Activated CD4-positive, alpha-beta T cell treated with anti-CD3 and anti-CD28 coated beads, Interleukin-2, amount 10 ng/mL, durations not matched to agents 24 days and 14 days (primary cell): ENCODE measurements around the gene ZNF664. TPM values are rescaled to one million over a fixed set of nuclear protein-coding genes. Genes with fewer than 3 reads are reported as not detected.

ENCODE experiments used
- DNase-seq: peaks from one replicate; pipeline ENCODE4 v3.0.0; 2022
- H3K27ac Mint-ChIP-seq: one replicate; pipeline ENCODE4 v1.8.0; 2022; ENCODE audit warnings: mild to moderate bottlenecking, mixed read lengths
- H3K27me3 Mint-ChIP-seq: one replicate; pipeline ENCODE4 v1.8.0; 2022; ENCODE audit warnings: mixed read lengths
- H3K36me3 Mint-ChIP-seq: one replicate; pipeline ENCODE4 v1.8.0; 2022; ENCODE audit warnings: low read depth, mild to moderate bottlenecking, mixed read lengths
- H3K4me1 Mint-ChIP-seq: one replicate; pipeline ENCODE4 v1.8.0; 2021; ENCODE audit warnings: mixed read lengths
- H3K4me3 Mint-ChIP-seq: one replicate; pipeline ENCODE4 v1.8.0; 2022; ENCODE audit warnings: mild to moderate bottlenecking, moderate library complexity, mixed read lengths
- H3K9me3 Mint-ChIP-seq: one replicate; pipeline ENCODE4 v1.8.0; 2021; ENCODE audit warnings: mixed read lengths
- intact Hi-C: fragments of 100-400 bp; cut with micrococcal nuclease; formaldehyde crosslinking; loops from one replicate; pipeline ENCODE4 v1.15.1; 2023
- total RNA-seq: library from RNA; stranded (reverse); gene quantifications from 2 replicates; pipeline ENCODE4 v1.2.3, GENCODE V29; 2022

The ZNF664 gene
- total RNA-seq, 1 donor from 2014 or later = 69.3 TPM

DNA sequence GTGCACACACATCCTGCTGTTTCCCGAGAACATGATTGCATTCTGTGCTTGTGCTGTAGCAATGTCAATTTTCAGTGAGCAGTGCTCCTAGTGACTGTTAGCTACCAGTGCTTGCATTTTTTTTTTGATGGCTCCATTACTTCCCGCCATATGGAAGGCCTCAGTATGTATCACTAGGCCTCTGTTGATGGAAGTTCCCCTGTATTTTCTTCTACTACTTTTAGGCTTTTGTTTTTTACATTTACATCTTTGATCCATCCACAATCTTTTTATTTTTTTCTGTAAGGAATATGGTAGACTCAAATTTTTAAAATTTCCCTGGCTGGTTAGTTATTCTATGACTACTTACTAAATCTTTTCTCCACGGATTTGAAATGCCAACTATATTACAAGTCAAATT is 49.1 kb downstream of the ZNF664 start:
- no peak overlapping the region for H3K4me3 Mint-ChIP-seq

DNA sequence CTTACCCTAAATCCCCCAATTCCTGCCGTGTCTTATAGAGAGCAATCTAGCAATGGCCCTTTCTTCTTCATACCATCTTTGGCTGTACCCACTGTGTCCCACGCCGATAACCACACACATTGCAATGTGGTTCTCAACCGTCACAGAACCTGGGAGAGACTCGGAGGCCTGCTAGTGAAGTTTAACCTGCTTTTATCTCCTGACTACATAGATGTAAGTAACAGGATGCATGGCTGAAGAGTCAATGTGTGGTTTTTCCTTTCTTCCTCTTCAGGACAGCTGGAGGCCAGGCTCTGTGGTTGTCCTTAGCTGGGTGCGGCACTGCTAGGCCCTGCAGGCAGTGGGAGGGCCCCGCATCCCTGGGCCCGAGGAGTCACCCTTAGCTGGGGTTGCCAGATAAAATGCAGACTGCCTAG is 51.3 kb downstream of the ZNF664 start:
- no peak overlapping the region for H3K27ac Mint-ChIP-seq

More for the DNA sequence above, 49.1 kb downstream of the ZNF664 start:
- intact Hi-C loops = no loop called here
- Mint-ChIP-seq H3K36me3 (no peaks in the 10 kb centered on the region), H3K27ac (no peak overlapping the region), H3K27me3 (no peaks in the 10 kb centered on the region), H3K4me1 (no peaks in the 10 kb centered on the region), H3K9me3 (no peaks in the 10 kb centered on the region)
- DNase-seq = no peak

DNA sequence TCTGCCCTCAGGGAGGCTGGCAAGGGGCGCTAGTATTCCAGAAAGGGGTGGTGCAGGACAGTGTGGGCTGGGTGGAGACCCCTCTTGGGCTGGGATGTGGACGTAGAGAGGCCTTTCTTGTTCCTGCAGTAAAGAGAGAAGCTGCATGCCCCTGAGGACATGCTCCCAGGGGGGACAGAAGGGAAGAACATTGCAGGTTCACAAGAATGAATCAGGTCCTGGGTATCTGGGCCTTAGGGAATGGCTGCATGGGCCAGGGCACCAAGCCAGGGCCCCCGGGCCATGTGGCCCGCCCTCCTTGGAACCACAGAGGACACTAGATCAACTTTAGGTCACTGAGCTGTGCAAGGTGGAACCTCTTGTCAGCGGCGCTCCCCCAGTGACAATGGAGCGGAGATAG is 51.8 kb downstream of the ZNF664 start:
- Mint-ChIP-seq H3K4me1 (no peaks in the 10 kb centered on the region), H3K4me3 (no peak overlapping the region), H3K27me3 (no peaks in the 10 kb centered on the region), H3K36me3 (no peaks in the 10 kb centered on the region), H3K9me3 (no peaks in the 10 kb centered on the region), H3K27ac (no peak overlapping the region)
- intact Hi-C loops = no loop called here
- no peak for DNase-seq

More for the DNA sequence above, 51.3 kb downstream of the ZNF664 start:
- no peak for DNase-seq
- Mint-ChIP-seq H3K27me3 (no peaks in the 10 kb centered on the region), H3K4me3 (no peak overlapping the region), H3K4me1 (no peaks in the 10 kb centered on the region), H3K9me3 (no peaks in the 10 kb centered on the region), H3K36me3 (no peaks in the 10 kb centered on the region)
- intact Hi-C loops = no loop called here

DNA sequence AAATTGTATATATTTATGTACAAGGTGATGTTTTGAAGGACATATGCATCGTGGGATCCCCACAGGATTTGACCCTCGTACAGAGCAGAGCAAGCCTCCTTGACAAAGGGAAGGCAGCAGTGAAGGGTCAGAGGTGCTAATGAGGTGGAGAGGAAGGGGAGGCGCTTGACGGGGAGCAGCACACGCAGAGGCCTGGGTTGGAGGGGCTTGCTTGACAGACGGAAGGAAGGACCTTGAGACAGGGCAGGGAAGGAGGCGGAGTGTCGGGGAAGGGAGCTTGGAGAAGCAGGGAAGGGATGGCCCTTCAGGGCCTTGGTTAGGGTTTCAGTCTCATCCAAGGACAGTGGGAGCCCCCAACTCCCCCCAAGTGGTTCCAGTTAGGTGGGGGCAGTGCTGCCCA is 52.6 kb downstream of the ZNF664 start:
- no peaks in the 10 kb centered on the region for H3K27me3 Mint-ChIP-seq
- H3K27ac Mint-ChIP-seq = no peak overlapping the region
- H3K9me3 Mint-ChIP-seq = no peaks in the 10 kb centered on the region
- no peak for DNase-seq
- intact Hi-C loops = no loop called here
- H3K4me1 Mint-ChIP-seq = no peaks in the 10 kb centered on the region
- H3K36me3 Mint-ChIP-seq = no peaks in the 10 kb centered on the region
- no peak overlapping the region for H3K4me3 Mint-ChIP-seq

- DNase-seq = no peak
- no peaks in the 10 kb centered on the region for H3K36me3 Mint-ChIP-seq
- H3K27ac Mint-ChIP-seq = no peak overlapping the region
- intact Hi-C loops = no loop called here
- H3K4me1 Mint-ChIP-seq = no peaks in the 10 kb centered on the region
- H3K27me3 Mint-ChIP-seq = no peaks in the 10 kb centered on the region
- no peak overlapping the region for H3K4me3 Mint-ChIP-seq
- H3K9me3 Mint-ChIP-seq = no peaks in the 10 kb centered on the region
Measured at GRCh38 chr12:124026755-124027745, 54.0 kb downstream of the ZNF664 start.

GRCh38 chr12:124027753-124028554 is 54.9 kb downstream of the ZNF664 start:
- Mint-ChIP-seq H3K9me3 (no peaks in the 10 kb centered on the region), H3K27me3 (no peaks in the 10 kb centered on the region), H3K36me3 (no peaks in the 10 kb centered on the region), H3K27ac (no peak overlapping the region), H3K4me1 (no peaks in the 10 kb centered on the region), H3K4me3 (no peak overlapping the region)
- intact Hi-C loops = no loop called here
- DNase-seq = no peak

DNA sequence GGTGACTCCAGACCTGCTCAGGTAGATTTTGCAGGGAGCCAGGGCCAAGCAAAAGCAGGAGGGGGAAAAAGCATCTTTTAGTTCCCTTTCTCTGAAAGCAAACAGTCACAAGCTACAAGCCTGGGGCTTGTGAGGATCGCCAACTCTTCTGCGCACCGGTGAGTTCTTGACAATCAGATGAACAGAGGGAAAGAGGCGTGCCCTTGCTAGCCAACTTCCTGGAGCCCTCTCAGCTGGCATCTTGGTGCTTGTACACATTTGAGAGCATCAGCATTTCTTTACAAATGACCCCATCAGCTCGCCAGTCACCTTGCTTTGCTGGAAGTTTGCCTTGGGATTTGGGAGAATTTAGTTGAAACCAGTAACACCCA is 55.5 kb downstream of the ZNF664 start:
- H3K9me3 Mint-ChIP-seq = no peaks in the 10 kb centered on the region
- no peaks in the 10 kb centered on the region for H3K36me3 Mint-ChIP-seq
- no peak overlapping the region for H3K4me3 Mint-ChIP-seq
- no peaks in the 10 kb centered on the region for H3K4me1 Mint-ChIP-seq
- H3K27me3 Mint-ChIP-seq = peaks cover 3% of the 10 kb centered on the region
- no peak overlapping the region for H3K27ac Mint-ChIP-seq
- no peak for DNase-seq
- intact Hi-C loops = no loop called here

GRCh38 chr12:124030008-124030407 is 57.0 kb downstream of the ZNF664 start:
- intact Hi-C loops = loop anchor here (2.0 kb wide), 1 partner anchor 125 kb away; no protein-coding TSS in a partner anchor
- DNase-seq = no peak
- Mint-ChIP-seq H3K27ac (no peak overlapping the region), H3K9me3 (no peaks in the 10 kb centered on the region), H3K36me3 (no peaks in the 10 kb centered on the region), H3K4me3 (no peak overlapping the region), H3K27me3 (peaks cover 3% of the 10 kb centered on the region), H3K4me1 (no peaks in the 10 kb centered on the region)

DNA sequence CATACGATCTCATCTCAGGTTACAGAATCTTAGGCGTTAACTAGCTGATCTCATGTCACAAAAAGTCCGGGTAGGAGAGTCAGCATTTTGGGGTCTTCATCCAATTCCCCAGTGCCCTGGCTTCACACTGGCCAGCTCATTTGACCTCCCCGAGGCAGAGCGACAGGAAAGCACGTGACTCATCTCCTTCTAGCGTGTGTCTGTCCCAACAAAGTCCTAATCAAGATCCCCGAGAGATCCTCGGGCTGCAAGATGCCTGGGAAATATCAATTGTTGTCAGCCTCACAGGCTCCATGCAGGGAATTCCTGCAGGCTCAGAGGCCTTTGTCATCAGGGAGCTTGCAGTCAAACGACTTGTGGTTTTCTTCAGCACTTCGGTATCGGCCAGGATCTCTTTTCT is 57.5 kb downstream of the ZNF664 start:
- peaks cover 6% of the 10 kb centered on the region for H3K27me3 Mint-ChIP-seq
- no peak overlapping the region for H3K27ac Mint-ChIP-seq
- no peak for DNase-seq
- no peaks in the 10 kb centered on the region for H3K4me1 Mint-ChIP-seq
- H3K36me3 Mint-ChIP-seq = no peaks in the 10 kb centered on the region
- H3K4me3 Mint-ChIP-seq = no peak overlapping the region
- intact Hi-C loops = loop anchor here (2.0 kb wide), 1 partner anchor 126 kb away; no protein-coding TSS in a partner anchor
- H3K9me3 Mint-ChIP-seq = no peaks in the 10 kb centered on the region

DNA sequence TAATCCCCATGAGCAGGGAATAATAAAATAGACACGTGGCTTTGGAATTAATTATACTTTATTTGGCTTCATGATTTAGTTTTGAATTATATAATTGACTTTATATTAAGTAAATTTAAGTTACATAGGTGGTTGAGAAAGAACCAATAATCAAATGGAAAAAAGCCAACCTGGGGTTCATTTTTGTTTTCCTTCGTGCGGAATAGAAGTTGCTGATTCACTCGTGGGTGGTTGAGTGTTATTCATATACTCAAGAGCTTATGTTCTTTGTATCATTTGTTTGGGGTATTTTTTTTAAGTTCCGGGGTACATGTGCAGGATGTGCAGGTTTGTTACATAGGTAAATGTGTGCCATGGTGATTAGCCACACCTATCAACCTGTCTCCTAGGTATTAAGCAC is 58.0 kb downstream of the ZNF664 start:
- no peak overlapping the region for H3K4me3 Mint-ChIP-seq
- intact Hi-C loops = loop anchor here (2.0 kb wide), 1 partner anchor 126 kb away; no protein-coding TSS in a partner anchor
- H3K9me3 Mint-ChIP-seq = no peaks in the 10 kb centered on the region
- H3K4me1 Mint-ChIP-seq = no peaks in the 10 kb centered on the region
- no peak for DNase-seq
- H3K36me3 Mint-ChIP-seq = no peaks in the 10 kb centered on the region
- H3K27me3 Mint-ChIP-seq = peaks cover 7% of the 10 kb centered on the region
- no peak overlapping the region for H3K27ac Mint-ChIP-seq

DNA sequence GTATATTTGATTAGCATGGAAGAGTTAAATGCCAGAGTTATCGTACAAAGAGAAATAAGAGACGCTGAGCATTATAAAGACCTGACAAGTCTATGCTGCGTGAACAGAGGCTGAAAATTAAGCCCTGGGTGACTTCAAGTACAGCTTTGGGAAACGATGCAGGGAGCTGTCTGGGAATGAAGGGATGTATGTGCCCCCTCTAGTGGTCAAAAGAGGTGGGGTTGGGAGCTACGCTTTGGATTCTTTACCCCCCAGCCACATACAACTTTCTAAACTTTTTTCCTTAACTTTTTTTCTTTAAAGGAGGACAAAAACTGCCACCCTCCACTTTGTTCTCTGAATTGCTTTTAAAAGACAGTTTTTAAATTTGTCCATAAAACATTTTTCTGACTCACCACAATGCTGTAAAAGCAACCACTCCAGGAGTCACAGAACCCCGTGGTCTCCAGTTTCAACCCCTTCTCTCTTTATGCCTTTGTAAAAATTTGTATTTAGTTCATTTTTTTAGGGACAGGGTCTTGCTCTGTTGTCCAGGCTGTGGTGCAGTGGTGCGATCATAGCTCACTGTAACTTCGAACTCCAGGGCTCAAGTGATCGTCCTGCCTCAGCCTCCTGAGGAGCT is 59.4 kb downstream of the ZNF664 start:
- Mint-ChIP-seq H3K4me3 (no peak overlapping the region), H3K36me3 (no peaks in the 10 kb centered on the region), H3K9me3 (no peaks in the 10 kb centered on the region), H3K27ac (no peak overlapping the region), H3K4me1 (no peaks in the 10 kb centered on the region), H3K27me3 (peaks cover 18% of the 10 kb centered on the region)
- intact Hi-C loops = no loop called here
- DNase-seq = peak; percentile 66

GRCh38 chr12:124033859-124034258 is 60.8 kb downstream of the ZNF664 start:
- Mint-ChIP-seq H3K27me3 (peaks cover 23% of the 10 kb centered on the region), H3K4me1 (no peaks in the 10 kb centered on the region), H3K27ac (no peak overlapping the region), H3K36me3 (no peaks in the 10 kb centered on the region), H3K9me3 (no peaks in the 10 kb centered on the region), H3K4me3 (no peak overlapping the region)
- intact Hi-C loops = no loop called here
- DNase-seq = no peak

GRCh38 chr12:124034297-124034696 is 61.3 kb downstream of the ZNF664 start:
- Mint-ChIP-seq H3K9me3 (no peaks in the 10 kb centered on the region), H3K27ac (no peak overlapping the region), H3K4me1 (no peaks in the 10 kb centered on the region), H3K4me3 (no peak overlapping the region), H3K36me3 (no peaks in the 10 kb centered on the region), H3K27me3 (peaks cover 26% of the 10 kb centered on the region)
- no peak for DNase-seq
- intact Hi-C loops = no loop called here

GRCh38 chr12:124035163-124035562 is 62.1 kb downstream of the ZNF664 start:
- Mint-ChIP-seq H3K4me1 (no peaks in the 10 kb centered on the region), H3K27ac (no peak overlapping the region), H3K27me3 (peaks cover 26% of the 10 kb centered on the region), H3K4me3 (no peak overlapping the region), H3K9me3 (no peaks in the 10 kb centered on the region), H3K36me3 (no peaks in the 10 kb centered on the region)
- intact Hi-C loops = no loop called here
- DNase-seq = no peak
